Epidermal melanocyte (primary cell): ENCODE data around the gene CFAP97D2.
"Not testable (repeated sequence)": the region's sequence is repeated elsewhere in the genome, so short reads cannot be mapped to it uniquely, and the experiment has no call there.

Experiments
- DNase-seq: peaks from one replicate; pipeline ENCODE4 v3.0.0; 2011; ENCODE audit warnings: low spot score; ENCODE audit not compliant: insufficient read length

Gene CFAP97D2

DNA sequence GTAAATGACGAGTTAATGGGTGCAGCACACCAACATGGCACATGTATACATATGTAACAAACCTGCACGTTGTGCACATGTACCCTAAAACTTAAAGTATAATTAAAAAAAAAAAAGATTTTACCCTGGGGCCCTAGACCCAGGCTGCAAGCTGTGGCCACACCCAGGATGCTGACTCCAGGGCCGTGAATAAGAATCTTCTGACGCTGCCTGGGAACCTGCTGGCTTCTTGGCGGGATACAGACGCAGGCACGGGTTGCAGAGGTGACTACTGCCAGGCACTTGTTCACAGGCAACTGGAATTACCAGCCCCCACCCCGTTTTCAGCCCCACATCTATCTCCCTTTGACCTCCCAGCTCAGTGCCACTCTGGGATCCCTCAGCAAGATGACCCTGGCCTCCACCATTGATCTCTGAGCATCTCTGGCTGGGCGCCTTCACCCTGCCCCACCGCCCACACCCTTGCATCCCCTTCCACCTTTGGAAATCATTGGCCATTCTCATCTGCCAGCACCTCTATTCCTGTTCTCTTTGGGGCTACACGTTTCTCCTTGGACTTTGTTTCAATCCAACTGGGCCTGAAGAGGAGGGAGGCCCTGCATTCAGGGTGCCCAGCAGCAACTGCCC lies 21.1 kb upstream of the CFAP97D2 start:
- DNase-seq: no peak

DNA sequence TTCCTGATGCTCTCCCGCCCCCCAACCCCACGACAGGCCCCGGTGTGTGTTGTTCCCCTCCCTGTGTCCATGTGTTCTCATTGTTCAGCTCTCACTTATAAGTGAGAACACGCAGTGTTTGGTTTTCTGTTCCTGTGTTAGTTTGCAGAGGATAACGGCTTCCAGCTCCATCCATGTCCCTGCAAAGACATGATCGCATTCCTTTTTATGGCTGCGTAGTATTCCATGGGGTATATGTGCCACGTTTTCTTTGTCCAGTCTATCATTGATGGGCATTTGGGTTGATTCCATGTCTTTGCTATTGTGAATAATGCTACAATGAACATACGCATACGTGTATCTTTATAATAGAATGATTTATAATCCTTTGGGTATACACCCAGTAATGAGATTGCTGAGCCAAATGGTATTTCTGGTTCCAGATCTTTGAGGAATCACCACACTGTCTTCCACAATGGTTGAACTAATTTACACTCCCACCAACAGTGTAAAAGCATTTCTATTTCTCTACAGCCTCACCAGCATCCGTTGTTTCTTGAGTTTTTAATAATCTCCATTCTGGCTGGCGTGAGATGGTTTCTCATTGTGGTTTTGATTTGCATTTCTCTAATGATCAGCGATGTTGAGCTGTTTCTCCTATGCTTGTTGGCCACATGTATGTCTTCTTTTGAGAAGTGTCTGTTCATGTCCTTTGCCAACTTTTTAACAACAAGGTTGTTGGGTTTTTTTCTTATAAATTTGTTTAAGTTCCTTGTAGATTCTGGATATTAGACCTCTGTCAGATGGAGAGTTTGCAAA lies 20.0 kb upstream of the CFAP97D2 start:
- DNase-seq: not testable (repeated sequence)

DNA sequence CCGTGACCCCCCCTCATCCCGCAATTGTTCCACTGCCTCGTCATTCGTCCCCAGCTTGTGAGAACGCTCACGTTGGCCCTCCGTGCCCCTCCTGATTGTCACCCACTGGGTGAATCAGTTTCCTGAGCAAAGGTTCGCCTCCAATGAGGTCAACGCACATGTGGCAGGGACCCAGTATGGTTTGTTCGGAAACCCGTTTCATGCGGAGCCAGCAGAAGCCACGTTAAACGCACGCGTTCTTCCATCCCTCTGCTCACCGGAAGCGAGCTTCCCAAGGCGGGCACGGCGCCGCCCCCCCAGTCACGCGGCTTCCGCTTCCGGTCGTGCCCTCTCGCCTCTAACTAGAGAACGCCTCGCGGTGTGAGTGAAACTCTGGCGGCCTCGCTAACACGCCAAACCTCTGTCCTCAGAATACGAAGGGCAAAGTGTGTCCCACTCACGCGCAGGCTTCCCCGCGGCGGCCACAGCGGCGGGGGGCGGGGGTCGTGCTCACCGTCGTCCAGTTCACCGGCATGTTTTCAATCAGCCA lies 18.0 kb upstream of the CFAP97D2 start:
- DNase-seq: no peak

DNA sequence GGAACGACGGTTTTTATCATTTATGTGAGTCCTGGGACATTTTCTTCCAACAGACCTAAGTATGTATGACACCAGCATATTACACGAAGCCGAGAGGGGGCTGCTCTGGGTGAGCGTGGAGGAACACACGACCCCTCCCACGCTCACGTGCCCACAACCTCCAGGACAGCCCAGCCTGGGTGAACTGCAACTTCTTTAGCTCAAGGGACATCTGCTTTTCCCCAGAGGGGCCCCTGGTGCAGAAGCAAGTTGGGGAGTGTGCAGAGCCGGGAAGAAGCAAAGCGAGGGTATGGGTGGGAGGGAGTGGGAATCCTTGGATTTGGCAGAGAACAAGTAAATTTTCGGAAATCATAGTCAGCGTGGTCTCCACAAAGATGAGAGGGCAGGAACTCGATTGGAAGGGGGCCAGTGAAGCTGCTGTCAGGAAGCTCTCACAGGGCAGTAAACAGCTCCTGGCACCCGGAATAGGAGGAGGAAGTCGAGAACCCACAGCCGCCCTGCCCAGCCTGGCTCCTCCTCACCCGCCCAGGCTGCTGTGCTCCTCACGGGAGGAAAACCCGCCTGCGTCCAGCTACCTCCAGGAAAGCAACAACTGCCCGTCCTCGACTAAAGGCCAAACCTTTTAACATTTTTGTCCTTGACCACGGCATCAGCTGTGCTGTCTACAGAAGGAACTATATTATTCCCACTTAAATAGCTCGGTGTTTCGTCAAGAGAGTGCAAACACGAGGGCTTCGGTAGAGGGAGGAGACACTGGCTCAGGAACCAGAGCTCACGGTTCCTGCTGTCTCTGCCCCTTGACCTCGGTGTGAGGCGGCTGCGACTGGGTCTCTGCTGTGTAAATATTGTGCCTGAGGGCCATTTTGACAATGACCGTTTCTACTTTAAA lies 17.2 kb upstream of the CFAP97D2 start:
- no peak for DNase-seq

DNA sequence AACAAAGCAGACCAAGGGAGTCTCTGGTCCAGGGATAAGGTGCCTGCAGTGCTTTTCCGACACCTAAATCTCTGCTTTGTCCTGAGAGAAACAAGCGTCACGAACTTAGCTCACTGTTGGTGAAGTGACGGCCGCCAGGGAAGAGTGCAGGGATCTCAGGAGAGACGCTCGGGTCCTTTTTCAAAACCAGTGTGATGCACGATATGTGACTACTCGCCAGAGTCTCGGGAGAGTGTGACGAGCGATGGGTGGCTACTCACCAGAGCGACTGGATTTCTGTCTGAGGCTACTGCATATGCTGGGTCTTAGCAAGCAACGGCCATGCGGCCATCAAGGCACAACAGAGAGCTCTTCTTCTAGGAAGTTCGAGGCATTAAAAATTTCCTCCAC lies 16.5 kb upstream of the CFAP97D2 start:
- DNase-seq: no peak

DNA sequence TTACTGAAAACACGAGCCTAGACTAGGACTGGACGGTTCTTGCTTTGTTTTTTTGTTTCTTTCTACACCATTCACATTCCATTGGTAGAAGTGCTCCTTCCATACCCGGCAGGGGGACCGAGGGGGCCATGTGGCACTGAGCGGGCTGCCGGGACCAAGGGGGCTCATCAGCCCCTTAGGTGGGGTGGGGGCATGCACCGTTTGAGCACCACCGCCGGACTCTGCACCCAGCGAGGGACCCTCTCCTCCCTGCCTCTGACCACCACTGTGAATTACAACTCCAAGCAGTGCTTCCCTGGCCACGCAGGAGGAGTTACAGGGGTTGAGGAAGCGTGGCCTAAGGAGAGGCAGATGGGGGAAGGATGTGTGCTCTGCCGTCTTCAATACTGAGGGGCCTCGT lies 15.0 kb upstream of the CFAP97D2 start:
- no peak for DNase-seq

DNA sequence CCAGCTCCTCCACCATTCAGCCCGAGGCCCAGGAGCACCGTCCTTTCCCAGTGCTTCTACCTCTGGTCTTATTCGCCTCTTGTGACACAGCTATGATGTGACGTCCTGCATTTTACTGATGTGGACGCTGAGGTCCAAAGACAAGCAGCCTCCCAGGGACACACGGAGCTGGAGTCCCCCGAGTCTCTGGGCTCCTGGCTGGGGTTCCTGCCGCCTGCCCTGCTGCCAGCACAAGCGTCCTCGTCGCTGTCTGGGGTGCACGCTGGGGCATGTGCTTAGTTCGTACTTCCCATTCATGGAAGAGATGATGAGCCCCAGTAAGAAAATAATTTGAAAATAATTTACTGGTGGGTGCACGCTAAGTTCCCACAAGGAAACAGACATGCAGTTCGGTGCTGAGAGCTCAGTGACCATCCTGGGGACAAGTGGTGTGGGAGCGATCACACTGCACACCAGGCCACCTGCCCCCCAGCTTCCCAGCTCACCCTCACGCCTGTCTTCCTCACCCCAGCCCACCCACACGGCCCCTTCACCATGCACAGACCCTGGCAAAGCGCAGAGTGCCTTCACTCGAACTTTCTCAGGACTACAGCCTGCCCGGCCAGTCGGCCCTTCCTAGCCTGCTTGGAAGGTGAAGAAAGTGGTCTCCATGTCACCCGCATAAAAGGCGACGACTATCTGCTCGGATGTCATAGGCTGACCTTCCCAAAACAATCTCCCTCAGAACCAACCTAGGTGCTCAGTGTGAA lies 14.2 kb upstream of the CFAP97D2 start:
- DNase-seq: no peak

DNA sequence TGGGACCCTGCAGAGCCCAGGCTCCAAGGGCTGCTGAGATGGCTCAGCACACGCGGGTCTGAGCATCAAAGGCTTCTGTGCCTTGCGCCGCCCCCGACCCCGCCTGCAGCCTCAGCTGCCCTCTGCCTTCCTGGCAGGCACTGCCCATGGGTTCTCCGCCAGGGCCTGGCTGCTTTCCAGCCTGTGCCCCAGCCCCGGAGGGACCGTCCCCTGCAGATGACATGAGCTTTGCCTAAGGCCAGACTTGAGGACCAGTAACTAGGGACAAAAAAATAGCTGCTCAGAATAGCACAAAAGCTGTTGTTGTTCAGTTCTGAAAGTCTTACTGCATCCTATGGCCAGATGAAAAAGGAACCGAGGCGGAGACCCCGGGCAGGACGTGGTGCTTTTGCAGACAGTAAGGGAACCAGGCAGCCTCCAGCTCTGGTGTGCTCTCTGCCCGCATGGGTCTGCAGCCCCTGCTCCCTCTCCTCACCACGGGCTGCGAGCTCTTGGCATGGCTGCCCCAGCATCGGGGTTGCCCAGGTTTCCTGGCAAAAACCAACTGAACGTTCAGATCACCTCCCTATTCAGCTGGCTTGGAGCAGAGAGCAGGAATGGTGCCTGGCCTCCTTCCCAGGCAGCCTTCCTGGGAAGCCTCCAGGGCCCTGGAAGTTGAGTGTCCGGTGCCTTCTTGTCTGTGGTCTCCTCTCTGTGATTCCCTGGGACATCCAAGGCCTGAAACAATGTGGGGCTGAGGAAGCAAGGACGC lies 12.5 kb upstream of the CFAP97D2 start:
- DNase-seq: no peak

DNA sequence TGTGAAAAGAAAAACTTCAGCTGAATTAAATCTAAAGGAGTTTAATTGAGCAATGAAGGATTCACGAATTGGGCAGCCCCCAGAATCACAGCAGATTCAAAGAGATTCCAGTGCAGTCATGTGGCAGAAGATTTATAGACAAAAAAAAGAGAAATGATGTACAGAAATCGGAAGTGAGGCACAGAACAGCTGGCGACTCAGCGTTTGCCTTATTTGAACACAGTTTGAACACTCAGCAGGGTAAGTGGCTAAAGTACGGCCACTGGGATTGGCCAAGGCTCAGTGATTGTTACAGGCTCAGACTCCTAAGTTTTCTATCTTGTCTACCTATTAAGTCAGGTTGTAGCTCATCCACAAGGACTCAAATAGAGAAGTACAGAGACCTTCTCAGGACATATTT lies 11.6 kb upstream of the CFAP97D2 start:
- DNase-seq: no peak

DNA sequence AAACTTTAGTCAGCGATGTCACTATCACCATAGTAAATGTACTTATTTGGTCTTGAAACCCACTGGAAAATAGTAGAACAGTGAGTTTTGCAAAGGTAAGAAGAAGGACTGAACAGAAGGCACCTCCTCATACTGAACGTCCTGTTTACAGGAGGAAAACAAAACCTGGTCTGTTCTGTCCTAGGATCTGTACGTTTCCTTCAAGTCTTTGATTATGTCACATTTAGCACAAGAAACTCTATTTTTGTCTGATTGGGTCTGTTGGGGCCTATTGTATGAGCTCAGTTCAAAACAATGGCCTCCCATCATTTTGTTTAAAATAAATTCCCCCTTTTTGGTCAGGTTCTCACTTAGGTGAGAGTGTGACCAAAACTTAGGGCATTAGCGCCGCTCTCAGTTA lies 11.2 kb upstream of the CFAP97D2 start:
- DNase-seq: no peak

DNA sequence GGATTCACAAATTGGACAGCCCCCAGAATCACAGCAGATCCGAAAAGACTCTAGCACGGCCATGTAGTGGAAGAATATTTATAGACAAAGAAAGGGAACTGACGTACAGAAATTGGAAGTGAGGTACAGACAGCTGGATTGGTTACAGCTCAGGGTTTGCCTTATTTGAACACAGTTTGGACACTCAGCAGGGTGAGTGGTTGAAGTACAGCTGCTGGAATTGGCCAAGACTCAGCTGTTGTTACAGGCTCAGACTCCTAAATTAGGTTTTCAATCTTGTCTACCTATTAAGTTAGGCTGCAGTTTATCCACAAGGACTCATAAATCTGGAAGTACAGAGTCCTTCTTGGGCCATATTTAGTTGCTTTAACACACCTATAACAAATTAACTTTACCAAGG lies 5.8 kb upstream of the CFAP97D2 start:
- no peak for DNase-seq

DNA sequence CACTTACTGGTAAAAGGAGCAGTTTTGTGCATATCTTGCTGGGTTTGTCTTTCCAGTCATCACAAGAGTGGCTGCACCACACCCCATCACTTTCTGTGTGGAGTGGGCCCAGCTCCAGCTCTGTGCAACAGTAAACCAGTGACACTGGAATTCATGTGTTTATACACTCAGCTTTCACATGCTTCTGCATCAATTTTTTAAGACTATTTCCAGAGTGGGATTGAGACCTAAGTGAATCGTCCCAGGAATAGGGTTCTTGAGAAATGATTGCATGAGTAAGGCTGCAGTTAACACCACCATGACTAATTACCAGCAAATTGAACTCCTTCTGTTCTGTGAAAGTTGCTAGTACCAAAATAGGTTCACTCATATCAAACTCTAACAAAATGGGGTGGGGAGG lies 5.3 kb upstream of the CFAP97D2 start:
- DNase-seq: no peak

DNA sequence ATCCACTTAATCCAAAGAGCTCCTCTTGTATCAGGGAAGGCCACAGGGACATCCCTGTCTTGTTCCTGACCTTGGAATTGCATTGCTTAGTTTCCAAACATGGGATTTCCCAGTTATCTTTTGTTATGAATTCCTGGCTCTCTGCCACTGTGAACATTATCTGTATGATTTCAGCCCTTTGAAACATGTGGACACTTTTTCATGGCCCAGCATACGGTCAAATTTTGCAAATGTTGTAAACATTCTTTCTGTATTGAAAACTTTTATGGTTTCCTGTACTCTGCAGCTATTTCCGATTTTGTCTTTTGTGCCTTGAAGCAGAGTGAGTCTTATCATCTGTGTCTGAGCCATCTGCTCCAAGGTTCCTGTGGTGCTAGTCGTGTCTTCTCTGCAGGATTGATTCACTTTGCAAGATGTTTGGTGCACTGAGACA lies 4.5 kb upstream of the CFAP97D2 start:
- DNase-seq: no peak

DNA sequence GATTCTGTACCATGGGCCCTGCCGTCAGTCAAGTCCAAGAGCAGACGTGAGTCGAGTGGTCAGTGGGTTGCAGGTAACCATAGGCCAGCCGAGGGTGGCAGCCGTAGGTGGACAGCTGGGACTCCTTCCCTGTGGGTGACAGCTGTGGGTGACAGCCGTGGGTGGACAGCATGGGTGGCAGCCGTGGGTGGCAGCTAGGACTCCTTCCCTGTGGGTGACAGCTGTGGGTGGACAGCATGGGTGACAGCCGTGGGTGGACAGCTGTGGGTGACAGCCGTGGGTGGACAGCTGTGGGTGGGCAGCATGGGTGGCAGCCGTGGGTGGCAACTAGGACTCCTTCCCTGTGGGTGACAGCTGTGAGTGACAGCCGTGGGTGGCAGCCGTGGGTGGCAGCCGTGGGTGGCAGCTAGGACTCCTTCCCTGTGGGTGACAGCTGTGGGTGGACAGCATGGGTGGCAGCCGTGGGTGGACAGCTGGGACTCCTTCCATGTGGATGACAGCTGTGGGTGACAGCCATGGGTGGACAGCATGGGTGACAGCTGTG lies 2.6 kb upstream of the CFAP97D2 start:
- not testable (repeated sequence) for DNase-seq

DNA sequence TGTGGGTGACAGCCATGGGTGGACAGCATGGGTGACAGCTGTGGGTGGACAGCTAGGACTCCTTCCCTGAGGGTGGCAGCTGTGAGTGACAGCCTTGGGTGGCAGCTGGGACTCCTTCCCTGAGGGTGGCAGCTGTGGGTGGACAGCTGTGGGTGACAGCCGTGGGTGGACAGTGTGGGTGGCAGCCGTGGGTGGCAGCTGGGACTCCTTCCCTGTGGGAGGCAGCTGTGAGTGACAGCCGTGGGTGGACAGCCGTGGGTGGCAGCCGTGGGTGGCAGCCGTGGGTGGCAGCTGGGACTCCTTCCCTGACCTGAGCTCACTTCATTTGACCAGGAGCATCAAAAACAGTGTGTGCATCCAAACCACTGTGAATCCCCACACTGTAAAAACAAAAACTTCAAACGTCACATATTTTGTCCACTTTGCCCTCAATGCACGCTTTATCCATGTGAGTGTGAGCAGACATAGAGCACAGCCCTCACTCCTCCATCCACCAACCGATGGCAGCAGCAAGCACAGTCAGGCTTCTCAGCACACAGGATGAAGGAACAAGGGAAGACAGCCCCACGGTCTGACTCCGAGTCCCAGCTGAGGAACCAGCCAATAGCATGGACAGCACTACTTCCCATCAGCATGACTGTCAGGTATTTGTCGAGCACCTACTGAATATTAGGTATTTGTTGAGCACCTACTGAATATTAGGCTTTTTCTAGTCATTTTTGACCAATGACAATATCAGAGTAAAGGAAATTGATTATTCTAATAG lies 1.6 kb upstream of the CFAP97D2 start:
- no peak for DNase-seq

DNA sequence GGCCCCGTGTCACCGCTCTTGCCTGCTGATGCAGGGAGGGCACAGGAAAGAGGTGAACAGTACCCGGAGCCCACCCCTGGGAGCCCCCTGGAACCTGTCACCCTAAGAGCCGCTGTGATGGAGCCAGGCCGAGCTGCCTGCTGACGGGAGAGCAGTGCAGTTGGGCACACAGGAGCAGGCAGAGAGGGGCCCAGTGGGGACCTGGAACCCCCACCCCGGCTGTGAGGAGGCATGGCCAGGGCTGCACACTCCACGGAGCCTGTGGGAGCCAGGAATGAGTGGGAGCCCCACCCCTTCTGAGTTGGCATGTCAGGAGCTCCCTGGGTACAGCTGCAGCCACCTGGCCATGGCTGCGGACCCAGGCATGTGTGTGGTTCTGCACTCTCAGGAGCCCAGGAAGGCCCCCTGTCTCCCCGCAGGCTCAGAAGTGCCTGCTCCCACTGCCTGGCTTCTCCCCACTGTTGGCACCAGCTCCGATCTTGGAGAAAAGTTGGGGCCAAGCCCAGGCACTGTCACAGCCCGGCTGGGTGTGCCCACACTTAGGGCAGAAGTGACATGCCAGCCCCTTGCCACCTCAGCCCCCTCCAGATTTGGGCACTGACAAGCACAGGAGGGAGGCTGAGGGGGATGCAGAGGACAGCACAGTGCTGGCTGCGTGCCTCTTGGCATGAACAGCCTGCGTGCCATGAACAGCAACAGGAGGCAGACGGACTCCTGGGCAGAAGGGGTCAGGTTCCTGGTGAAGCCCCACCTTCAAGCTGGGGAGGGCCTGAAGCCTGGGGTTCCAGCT lies 6.3 kb downstream of the CFAP97D2 start:
- DNase-seq: no peak

DNA sequence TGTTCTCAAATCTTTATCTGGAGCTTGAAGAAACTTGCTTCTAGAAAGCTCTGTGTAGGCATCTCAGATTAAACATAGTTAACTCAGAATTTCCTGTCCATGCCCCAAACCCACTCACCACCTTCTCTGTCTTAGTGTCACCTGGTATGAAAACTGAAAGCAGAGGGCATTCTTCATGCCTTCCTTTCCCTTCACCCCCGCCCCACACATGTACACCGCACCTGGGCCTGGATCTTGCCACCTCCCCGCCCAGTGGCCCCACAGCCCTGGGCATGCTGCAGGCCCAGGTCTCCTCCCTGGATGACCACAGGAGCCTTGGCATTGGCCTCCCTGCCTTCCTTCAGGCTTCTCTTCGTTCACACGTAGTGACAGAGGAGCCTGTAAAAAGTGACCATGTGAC lies 15.8 kb downstream of the CFAP97D2 start:
- no peak for DNase-seq

DNA sequence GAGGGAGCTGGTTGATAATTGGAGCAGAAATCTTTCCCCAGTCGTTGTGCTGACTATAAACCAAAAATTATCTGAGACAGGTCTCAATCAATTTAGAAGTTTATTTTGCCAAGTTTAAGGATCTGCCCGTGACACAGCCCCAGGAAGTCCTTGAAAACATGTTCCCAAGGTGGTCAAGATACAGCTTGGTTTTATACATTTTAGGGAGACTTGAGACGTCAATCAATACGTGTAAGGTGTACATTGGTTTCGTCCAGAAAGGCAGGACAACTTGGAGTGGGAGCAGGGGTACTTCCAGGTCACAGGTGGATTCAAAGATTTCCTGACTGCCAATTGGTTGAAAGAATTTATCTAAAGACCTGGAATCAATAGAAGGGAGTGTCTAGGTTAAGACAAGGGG lies 17.6 kb downstream of the CFAP97D2 start:
- no peak for DNase-seq

DNA sequence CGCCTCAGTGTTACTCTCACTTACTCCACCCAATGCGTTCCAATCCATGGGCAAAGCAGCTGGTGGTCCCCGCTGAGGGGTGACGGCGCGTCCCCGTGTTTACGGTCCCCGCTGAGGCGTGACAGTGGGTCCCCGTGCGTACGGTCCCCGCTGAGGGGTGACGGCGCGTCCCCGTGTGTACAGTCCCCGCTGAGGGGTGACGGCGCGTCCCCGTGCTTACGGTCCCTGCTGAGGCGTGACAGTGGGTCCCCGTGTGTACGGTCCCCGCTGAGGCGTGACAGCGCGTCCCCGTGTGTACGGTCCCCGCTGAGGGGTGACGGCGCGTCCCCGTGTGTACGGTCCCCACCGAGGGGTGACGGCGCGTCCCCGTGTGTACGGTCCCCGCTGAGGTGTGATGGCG lies 19.5 kb downstream of the CFAP97D2 start:
- no peak for DNase-seq
